LNCaP clone FGC (cell line): ENCODE data around the gene RMC1.

Experiments
- DNase-seq: peaks from one replicate; pipeline ENCODE4 v3.0.0-alpha.2; 2011; ENCODE audit warnings: low read depth
- H3K4me3 ChIP-seq: 2 replicates; pipeline ENCODE4 v1.5.1; 2011; ENCODE audit warnings: mild to moderate bottlenecking, low read depth, low read length, control low read depth
- CTCF ChIP-seq: IDR thresholded peaks from 2 replicates; pipeline ENCODE4 v1.5.1; 2012; ENCODE audit warnings: mild to moderate bottlenecking; ENCODE audit not compliant: control insufficient read depth, insufficient read depth; ENCODE audit errors: extremely low read depth

Gene RMC1

GRCh38 chr18:23547846-23548245, 44.5 kb downstream of the RMC1 start:
- no peak for TF ChIP-seq CTCF
- DNase-seq: no peak
- no peak overlapping the region for H3K4me3 ChIP-seq

- no peak for DNase-seq
- H3K4me3 ChIP-seq: no peak overlapping the region
- TF ChIP-seq CTCF: no peak
These were observed 45.0 kb downstream of the RMC1 start for GRCh38 chr18:23548275-23548674.

GRCh38 chr18:23548719-23549118, 45.4 kb downstream of the RMC1 start:
- H3K4me3 ChIP-seq: no peak overlapping the region
- DNase-seq: no peak
- no peak for TF ChIP-seq CTCF

- no peak overlapping the region for H3K4me3 ChIP-seq
- peak; percentile 93 for DNase-seq
- TF ChIP-seq CTCF: no peak
These were observed 47.6 kb downstream of the RMC1 start for GRCh38 chr18:23550898-23551297.

GRCh38 chr18:23551978-23552377, 48.7 kb downstream of the RMC1 start:
- TF ChIP-seq CTCF: no peak
- no peak overlapping the region for H3K4me3 ChIP-seq
- no peak for DNase-seq

- DNase-seq: no peak
- TF ChIP-seq CTCF: no peak
- H3K4me3 ChIP-seq: no peak overlapping the region
These were observed 49.2 kb downstream of the RMC1 start for GRCh38 chr18:23552505-23552904.

GRCh38 chr18:23553887-23554286, 50.6 kb downstream of the RMC1 start:
- DNase-seq: no peak
- H3K4me3 ChIP-seq: no peak overlapping the region
- TF ChIP-seq CTCF: no peak
